Duodenal mucosa (tissue), 2 donors: Measurements from ENCODE around the gene ATP6V0B.

Experiments
- H3K27ac ChIP-seq: one replicate; pipeline ENCODE4 v1.7.0; 2013; ENCODE audit warnings: low read depth, low read length
- H3K27me3 ChIP-seq, 2 donors: one replicate each; pipeline ENCODE4 v1.7.0; 2013; ENCODE audit warnings: low read length in 2 of 2, control low read depth in 1 of 2; ENCODE audit not compliant: insufficient read depth in 2 of 2, control insufficient read depth in 1 of 2
- H3K36me3 ChIP-seq, 2 donors: one replicate each; pipeline ENCODE4 v1.7.0; 2013; ENCODE audit warnings: low read length in 2 of 2, control low read depth in 1 of 2; ENCODE audit not compliant: insufficient read depth in 2 of 2, control insufficient read depth in 1 of 2
- H3K4me1 ChIP-seq, 2 donors: one replicate each; pipeline ENCODE4 v1.7.0; 2013; ENCODE audit warnings: low read length in 2 of 2, control low read depth in 1 of 2; ENCODE audit not compliant: insufficient read depth in 2 of 2, control insufficient read depth in 1 of 2
- H3K4me3 ChIP-seq, 2 donors: one replicate each; pipeline ENCODE4 v1.7.0; 2013; ENCODE audit warnings: low read length in 2 of 2, low read depth in 1 of 2
- H3K9ac ChIP-seq, 2 donors: one replicate each; pipeline ENCODE4 v1.7.0; 2013; ENCODE audit warnings: low read length in 2 of 2, low read depth in 1 of 2
- H3K9me3 ChIP-seq, 2 donors: one replicate each; pipeline ENCODE4 v1.7.0; 2013; ENCODE audit warnings: low read length in 2 of 2, control low read depth in 1 of 2; ENCODE audit not compliant: control insufficient read depth in 1 of 2

The ATP6V0B gene

GRCh38 chr1:43993206-43993914 is 18.6 kb downstream of the ATP6V0B start:
- peaks cover 15 to 22% of the 10 kb centered on the region in 2 donors for H3K4me1 ChIP-seq
- H3K36me3 ChIP-seq, result no peaks in the 10 kb centered on the region
- no peak overlapping the region for H3K9ac ChIP-seq
- H3K27me3 ChIP-seq, result no peaks in the 10 kb centered on the region
- H3K27ac ChIP-seq, result no peak overlapping the region
- H3K9me3 ChIP-seq, result no peaks in the 10 kb centered on the region
- H3K4me3 ChIP-seq, result no peak overlapping the region

GRCh38 chr1:43994071-43994470 is 19.3 kb downstream of the ATP6V0B start:
- no peaks in the 10 kb centered on the region for H3K36me3 ChIP-seq
- no peak overlapping the region for H3K4me3 ChIP-seq
- H3K27ac ChIP-seq, result no peak overlapping the region
- no peak overlapping the region for H3K9ac ChIP-seq
- no peaks in the 10 kb centered on the region for H3K9me3 ChIP-seq
- no peaks in the 10 kb centered on the region for H3K27me3 ChIP-seq
- peaks cover 15 to 22% of the 10 kb centered on the region in 2 donors for H3K4me1 ChIP-seq

- H3K9me3 ChIP-seq, result no peaks in the 10 kb centered on the region
- no peak overlapping the region for H3K27ac ChIP-seq
- no peaks in the 10 kb centered on the region for H3K27me3 ChIP-seq
- H3K36me3 ChIP-seq, result no peaks in the 10 kb centered on the region
- H3K9ac ChIP-seq, result no peak overlapping the region
- H3K4me1 ChIP-seq, result peaks cover 15 to 22% of the 10 kb centered on the region in 2 donors
- no peak overlapping the region for H3K4me3 ChIP-seq
Observed at GRCh38 chr1:43994794-43995790, 20.3 kb downstream of the ATP6V0B start.

- Histone ChIP-seq H3K36me3 (no peaks in the 10 kb centered on the region), H3K4me1 (peaks cover 9 to 15% of the 10 kb centered on the region in 2 donors), H3K27ac (no peak overlapping the region), H3K9me3 (no peaks in the 10 kb centered on the region), H3K9ac (no peak overlapping the region), H3K27me3 (no peaks in the 10 kb centered on the region), H3K4me3 (no peak overlapping the region)
Observed at GRCh38 chr1:43995984-43996732, 21.4 kb downstream of the ATP6V0B start.

- no peak overlapping the region for H3K27ac ChIP-seq
- no peak overlapping the region for H3K4me3 ChIP-seq
- no peaks in the 10 kb centered on the region for H3K36me3 ChIP-seq
- no peak overlapping the region for H3K9ac ChIP-seq
- no peaks in the 10 kb centered on the region for H3K9me3 ChIP-seq
- H3K4me1 ChIP-seq, result peaks cover 9 to 15% of the 10 kb centered on the region in 2 donors
- no peaks in the 10 kb centered on the region for H3K27me3 ChIP-seq
Observed at GRCh38 chr1:43996733-43997115, 22.0 kb downstream of the ATP6V0B start.

GRCh38 chr1:43997295-43997999 is 22.7 kb downstream of the ATP6V0B start:
- H3K4me3 ChIP-seq, result no peak overlapping the region
- H3K9me3 ChIP-seq, result no peaks in the 10 kb centered on the region
- no peaks in the 10 kb centered on the region for H3K27me3 ChIP-seq
- H3K9ac ChIP-seq, result no peak overlapping the region
- H3K4me1 ChIP-seq, result peaks cover 4 to 10% of the 10 kb centered on the region in 2 donors
- H3K27ac ChIP-seq, result no peak overlapping the region
- H3K36me3 ChIP-seq, result no peaks in the 10 kb centered on the region

GRCh38 chr1:43998000-43998378 is 23.2 kb downstream of the ATP6V0B start:
- Histone ChIP-seq H3K27me3 (no peaks in the 10 kb centered on the region), H3K9ac (no peak overlapping the region), H3K9me3 (no peaks in the 10 kb centered on the region), H3K27ac (no peak overlapping the region), H3K4me1 (peaks cover 4 to 9% of the 10 kb centered on the region in 2 donors), H3K4me3 (no peak overlapping the region), H3K36me3 (no peaks in the 10 kb centered on the region)

- Histone ChIP-seq H3K9me3 (no peaks in the 10 kb centered on the region), H3K36me3 (no peaks in the 10 kb centered on the region), H3K4me3 (no peak overlapping the region), H3K4me1 (peaks cover 4 to 9% of the 10 kb centered on the region in 2 donors), H3K27me3 (no peaks in the 10 kb centered on the region), H3K27ac (no peak overlapping the region), H3K9ac (no peak overlapping the region)
Observed at GRCh38 chr1:43999455-43999854, 24.7 kb downstream of the ATP6V0B start.

GRCh38 chr1:44000122-44000665 is 25.4 kb downstream of the ATP6V0B start:
- Histone ChIP-seq H3K36me3 (no peaks in the 10 kb centered on the region), H3K4me1 (peaks cover 4 to 9% of the 10 kb centered on the region in 2 donors), H3K27ac (no peak overlapping the region), H3K27me3 (no peaks in the 10 kb centered on the region), H3K9me3 (no peaks in the 10 kb centered on the region), H3K4me3 (no peak overlapping the region), H3K9ac (no peak overlapping the region)
